Stomach (tissue), 9 donors: ENCODE results near the gene DTD2. TPM values are rescaled to one million over a fixed set of nuclear protein-coding genes. Genes with fewer than 3 reads are reported as not detected.
"Not testable (repeated sequence)": the region's sequence is repeated elsewhere in the genome, so short reads cannot be mapped to it uniquely, and the experiment has no call there.

Experiments used
- DNase-seq, 2 donors: peaks; one replicate each; pipeline versions ENCODE4 v3.0.0 to v3.0.0-alpha.2; 2013 to 2019
- H3K27ac ChIP-seq, 5 donors: fragments of 200-600 bp in 4 of 5; sonication (generic) in 4 of 5; one replicate each; pipeline ENCODE4 v1.5.1; 2013 to 2019; ENCODE audit warnings: mild to moderate bottlenecking in 1 of 5, moderate library complexity in 1 of 5
- H3K27me3 ChIP-seq, 3 donors: fragments of 200-600 bp; sonication (generic); one replicate each; pipeline ENCODE4 v1.5.1; 2017 to 2019; ENCODE audit warnings: mixed run types in 1 of 3
- H3K36me3 ChIP-seq, 4 donors: fragments of 200-600 bp; sonication (generic); 1 replicate in 3 of 4; 2 replicates in 1 of 4; pipeline ENCODE4 v1.5.1; 2016 to 2019
- H3K4me1 ChIP-seq, 4 donors: fragments of 200-600 bp; sonication (generic); one replicate each; pipeline ENCODE4 v1.5.1; 2016 to 2019
- H3K4me3 ChIP-seq, 4 donors: fragments of 200-600 bp; sonication (generic) in 3 of 4; one replicate each; pipeline ENCODE4 v1.5.1; 2016 to 2019; ENCODE audit warnings: mild to moderate bottlenecking in 1 of 4
- H3K9me3 ChIP-seq, 4 donors: fragments of 200-600 bp; sonication (generic); one replicate each; pipeline ENCODE4 v1.5.1; 2016 to 2019
- CTCF ChIP-seq, 7 experiments: fragments of 450-650 bp in 4 of 7; fragments of 200-600 bp in 3 of 7; sonication (generic) in 3 of 7; IDR thresholded peaks; one replicate each; pipeline ENCODE4 v1.5.1; 2016 to 2019; ENCODE audit warnings: antibody characterized with exemption in 7 of 7, control low read depth in 2 of 7, mild to moderate bottlenecking in 1 of 7
- EP300 ChIP-seq: sonication (generic); formaldehyde crosslinking; IDR thresholded peaks from one replicate; pipeline ENCODE4 v1.6.1; 2017; ENCODE audit warnings: antibody characterized with exemption
- POLR2A ChIP-seq, 4 donors: fragments of 450-650 bp; IDR thresholded peaks; one replicate each; pipeline ENCODE4 v1.6.1; 2016; ENCODE audit warnings: antibody characterized with exemption in 4 of 4, control low read depth in 2 of 4, mild to moderate bottlenecking in 1 of 4, moderate library complexity in 1 of 4
- POLR2AphosphoS5 ChIP-seq, 3 donors: sonication (generic); formaldehyde crosslinking; IDR thresholded peaks; one replicate each; pipeline ENCODE4 v1.6.1; 2016; ENCODE audit warnings: antibody characterized with exemption in 3 of 3
- WGBS, 5 donors: extraction: QIAGEN DNeasy Blood & Tissue Kit in 3 of 5; methylation state at CpG; one replicate each; pipeline versions ENCODE4 v1.1.5 to v1.1.7; 2013 to 2018; 5-methylcytosine and 5-hydroxymethylcytosine counted together
- intact Hi-C: fragments of 100-400 bp; cut with DNase I; formaldehyde crosslinking; loops from one replicate; pipeline ENCODE4 v1.15.1; 2023; ENCODE audit warnings: low total_unique reads
- polyA plus RNA-seq, 3 donors: library from polyadenylated mRNA; stranded (reverse); fragments of 200-250 nt; gene quantifications; one replicate each; pipeline ENCODE4 v1.2.3, GENCODE V29; 2013
- total RNA-seq, 5 donors: library from RNA; depleted of rRNA; stranded (reverse); fragments of >200 nt; gene quantifications; one replicate each; pipeline versions ENCODE4 v1.1.0 to v1.2.3, GENCODE V29; 2014 to 2016
- donor health status: healthy with polysubstance abuse.
- donor health status: Bipolar disorder and iron deficiency.
- donor health status: healthy.

Gene DTD2
- total and polyA plus RNA-seq, 8 donors: 2.9 to 32.1 (median 11.6) TPM

- intact Hi-C loops: no loop called here
- TF ChIP-seq POLR2A (IDR thresholded peaks at IDR 0.05): no peak
- no peak for TF ChIP-seq EP300
- no peak for TF ChIP-seq CTCF (IDR thresholded peaks at IDR 0.05)
- no peak for TF ChIP-seq POLR2AphosphoS5 (IDR thresholded peaks at IDR 0.05)
- Histone ChIP-seq H3K4me1 (peaks cover 0 to 17% (median 10%) of the 10 kb centered on the region in 4 donors), H3K4me3 (no peak overlapping the region), H3K9me3 (no peaks in the 10 kb centered on the region), H3K36me3 (peaks cover 0 to 2% (median 0%) of the 10 kb centered on the region in 4 donors), H3K27me3 (no peaks in the 10 kb centered on the region), H3K27ac (peak overlapping the region in 3 of 5 donors; percentile 1 to 56 (median 41))
- peak in 1 of 2 donors; percentile 26 for DNase-seq
- WGBS, 5 donors: 38 to 62% (median 45%) methylated on average over 6 to 7 of the region's 7 CpGs
Measured at GRCh38 chr14:31441273-31442111, 15.8 kb downstream of the DTD2 start.

- H3K27ac ChIP-seq: no peak overlapping the region
- peaks cover 0 to 17% (median 10%) of the 10 kb centered on the region in 4 donors for H3K4me1 ChIP-seq
- no peaks in the 10 kb centered on the region for H3K9me3 ChIP-seq
- intact Hi-C loops: no loop called here
- no peak overlapping the region for H3K4me3 ChIP-seq
- H3K27me3 ChIP-seq: no peaks in the 10 kb centered on the region
- DNase-seq: no peak
- TF ChIP-seq CTCF (IDR thresholded peaks at IDR 0.05): no peak
- TF ChIP-seq POLR2AphosphoS5 (IDR thresholded peaks at IDR 0.05): no peak
- no peak for TF ChIP-seq POLR2A (IDR thresholded peaks at IDR 0.05)
- TF ChIP-seq EP300: no peak
- no peaks in the 10 kb centered on the region for H3K36me3 ChIP-seq
Measured at GRCh38 chr14:31440280-31440679, 17.0 kb downstream of the DTD2 start.

DNA sequence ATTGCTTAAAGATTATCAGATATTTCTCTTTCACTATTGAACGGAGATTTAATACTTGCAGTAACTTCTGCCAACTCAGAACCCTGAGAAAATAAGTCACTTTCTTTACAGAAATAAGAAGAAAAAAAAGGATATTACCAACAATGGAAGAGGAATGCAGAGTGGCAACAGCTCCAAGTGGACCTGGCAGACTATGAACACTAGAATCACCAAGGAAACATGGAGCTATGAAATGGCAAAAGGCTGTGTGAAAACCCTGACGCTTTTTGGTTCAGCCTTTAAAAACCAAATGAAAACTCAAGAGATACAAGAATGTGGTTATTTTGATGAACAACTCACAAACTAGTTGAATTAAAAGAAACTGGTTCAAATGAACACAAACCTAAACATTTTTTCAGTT is 17.7 kb downstream of the DTD2 start:
- Histone ChIP-seq H3K27ac (no peak overlapping the region), H3K9me3 (no peaks in the 10 kb centered on the region), H3K27me3 (no peaks in the 10 kb centered on the region), H3K4me3 (no peak overlapping the region), H3K4me1 (peaks cover 0 to 18% (median 12%) of the 10 kb centered on the region in 4 donors), H3K36me3 (no peaks in the 10 kb centered on the region)
- TF ChIP-seq EP300 (no peak), CTCF (IDR thresholded peaks at IDR 0.05) (no peak), POLR2A (IDR thresholded peaks at IDR 0.05) (no peak), POLR2AphosphoS5 (IDR thresholded peaks at IDR 0.05) (no peak)
- WGBS, 5 donors: 74 to 90% (median 81%) methylated on average over 2 of the region's 2 CpGs
- intact Hi-C loops: no loop called here
- no peak for DNase-seq

- H3K27ac ChIP-seq, intact Hi-C loops, H3K9me3 ChIP-seq, DNase-seq, H3K4me3 ChIP-seq, H3K36me3 ChIP-seq, H3K27me3 ChIP-seq: not testable (repeated sequence)
- WGBS, 5 donors: 92 to 96% (median 95%) methylated on average over 3 to 34 of the region's 45 CpGs
- H3K4me1 ChIP-seq: peaks cover 0 to 17% (median 10%) of the 10 kb centered on the region in 4 donors
Measured at GRCh38 chr14:31437045-31437691, 20.1 kb downstream of the DTD2 start.
